HG02884 (cell line): ENCODE data around the gene FAM167B.
"Not testable (repeated sequence)": the region's sequence is repeated elsewhere in the genome, so short reads cannot be mapped to it uniquely, and the experiment has no call there.

Experiments
- ATAC-seq: cut with Tn5 transposase; IDR thresholded peaks from one replicate; pipeline ENCODE4 v1.9.1; 2021; ENCODE audit warnings: mild to moderate bottlenecking, moderate library complexity; ENCODE audit not compliant: unreplicated experiment

The FAM167B gene

GRCh38 chr1:32255072-32256071 is 8.3 kb downstream of the FAM167B start:
- ATAC-seq, result no peak

- no peak for ATAC-seq
Measured at GRCh38 chr1:32256473-32257226, 9.6 kb downstream of the FAM167B start.

GRCh38 chr1:32257227-32257508 is 10.1 kb downstream of the FAM167B start:
- no peak for ATAC-seq

GRCh38 chr1:32263236-32263593 is 16.2 kb downstream of the FAM167B start:
- not testable (repeated sequence) for ATAC-seq

GRCh38 chr1:32263744-32264143 is 16.7 kb downstream of the FAM167B start:
- no peak for ATAC-seq

- no peak for ATAC-seq
Measured at GRCh38 chr1:32265846-32266245, 18.8 kb downstream of the FAM167B start.

- no peak for ATAC-seq
Measured at GRCh38 chr1:32266921-32267591, 20.0 kb downstream of the FAM167B start.

- ATAC-seq, result no peak
Measured at GRCh38 chr1:32269744-32270143, 22.7 kb downstream of the FAM167B start.

GRCh38 chr1:32272557-32273390 is 25.8 kb downstream of the FAM167B start:
- ATAC-seq, result no peak

GRCh38 chr1:32273391-32274208 is 26.6 kb downstream of the FAM167B start:
- no peak for ATAC-seq

- no peak for ATAC-seq
Measured at GRCh38 chr1:32274646-32275340, 27.8 kb downstream of the FAM167B start.

GRCh38 chr1:32275424-32275823 is 28.4 kb downstream of the FAM167B start:
- no peak for ATAC-seq

- ATAC-seq, result no peak
Measured at GRCh38 chr1:32276032-32276782, 29.2 kb downstream of the FAM167B start.

- not testable (repeated sequence) for ATAC-seq
Measured at GRCh38 chr1:32284777-32285176, 37.8 kb downstream of the FAM167B start.

GRCh38 chr1:32285658-32286057 is 38.6 kb downstream of the FAM167B start:
- ATAC-seq, result no peak

GRCh38 chr1:32286763-32287162 is 39.7 kb downstream of the FAM167B start:
- ATAC-seq, result no peak

GRCh38 chr1:32289256-32289655 is 42.2 kb downstream of the FAM167B start:
- ATAC-seq, result no peak

GRCh38 chr1:32291145-32291707 is 44.2 kb downstream of the FAM167B start:
- ATAC-seq, result no peak
